NCI-H1105 treated with DMSO at 0.1 percent for 48 hours (cell line): ENCODE measurements around the gene CAPRIN1.
"Not testable (repeated sequence)": the region's sequence is repeated elsewhere in the genome, so short reads cannot be mapped to it uniquely, and the experiment has no call there.

Experiments used
- DNase-seq: peaks from one replicate; lab custom pipeline; 2025; lab: John Stamatoyannopoulos, UW

CAPRIN1 gene

GRCh38 chr11:34086554-34087283, 35.2 kb downstream of the CAPRIN1 start:
- no peak for DNase-seq

GRCh38 chr11:34091825-34092224, 40.3 kb downstream of the CAPRIN1 start:
- no peak for DNase-seq

GRCh38 chr11:34094900-34095299, 43.4 kb downstream of the CAPRIN1 start:
- DNase-seq = not testable (repeated sequence)

GRCh38 chr11:34098813-34099212, 47.3 kb downstream of the CAPRIN1 start:
- no peak for DNase-seq

GRCh38 chr11:34104680-34105078, 53.1 kb downstream of the CAPRIN1 start:
- no peak for DNase-seq

GRCh38 chr11:34105079-34105956, 53.8 kb downstream of the CAPRIN1 start, which contains the start of gene NAT10:
Gene NAT10, plus strand, starts transcription at chr11:34105629. Its CDS starts 2,597 bp downstream, at chr11:34108226.
- DNase-seq = peak; percentile 98

- no peak for DNase-seq
Measured at GRCh38 chr11:34105957-34106504, 54.5 kb downstream of the CAPRIN1 start.

GRCh38 chr11:34111722-34112270, 60.3 kb downstream of the CAPRIN1 start:
- DNase-seq = no peak

- no peak for DNase-seq
Measured at GRCh38 chr11:34114014-34114413, 62.5 kb downstream of the CAPRIN1 start.

GRCh38 chr11:34114471-34114870, 62.9 kb downstream of the CAPRIN1 start:
- DNase-seq = no peak

- DNase-seq = no peak
Measured at GRCh38 chr11:34120651-34121050, 69.1 kb downstream of the CAPRIN1 start.

GRCh38 chr11:34124885-34125668, 73.5 kb downstream of the CAPRIN1 start:
- no peak for DNase-seq

- DNase-seq = no peak
Measured at GRCh38 chr11:34126959-34127848, 75.7 kb downstream of the CAPRIN1 start.

GRCh38 chr11:34128824-34129223, 77.3 kb downstream of the CAPRIN1 start:
- DNase-seq = no peak

- DNase-seq = no peak
Measured at GRCh38 chr11:34132261-34132965, 80.9 kb downstream of the CAPRIN1 start.

GRCh38 chr11:34134765-34135164, 83.2 kb downstream of the CAPRIN1 start:
- no peak for DNase-seq

- DNase-seq = no peak
Measured at GRCh38 chr11:34135439-34135838, 83.9 kb downstream of the CAPRIN1 start.

GRCh38 chr11:34136420-34136819, 84.9 kb downstream of the CAPRIN1 start:
- DNase-seq = no peak

GRCh38 chr11:34139346-34139745, 87.8 kb downstream of the CAPRIN1 start:
- DNase-seq = no peak

GRCh38 chr11:34140149-34140548, 88.6 kb downstream of the CAPRIN1 start:
- DNase-seq = no peak
